C4-2B (cell line): ENCODE data around the gene VDAC1.
"Not testable (repeated sequence)": the region's sequence is repeated elsewhere in the genome, so short reads cannot be mapped to it uniquely, and the experiment has no call there.

ENCODE experiments used
- H3K27ac ChIP-seq: fragments of 450-650 bp; 2 replicates; pipeline ENCODE4 v1.5.1; 2017
- CTCF ChIP-seq: fragments of 450-650 bp; conservative IDR thresholded peaks from 2 replicates; pipeline ENCODE4 v1.5.1; 2017; ENCODE audit warnings: mild to moderate bottlenecking
- ZFX ChIP-seq: fragments of 450-650 bp; IDR thresholded peaks from 2 replicates; pipeline ENCODE4 v1.6.1; 2017

VDAC1 gene

DNA sequence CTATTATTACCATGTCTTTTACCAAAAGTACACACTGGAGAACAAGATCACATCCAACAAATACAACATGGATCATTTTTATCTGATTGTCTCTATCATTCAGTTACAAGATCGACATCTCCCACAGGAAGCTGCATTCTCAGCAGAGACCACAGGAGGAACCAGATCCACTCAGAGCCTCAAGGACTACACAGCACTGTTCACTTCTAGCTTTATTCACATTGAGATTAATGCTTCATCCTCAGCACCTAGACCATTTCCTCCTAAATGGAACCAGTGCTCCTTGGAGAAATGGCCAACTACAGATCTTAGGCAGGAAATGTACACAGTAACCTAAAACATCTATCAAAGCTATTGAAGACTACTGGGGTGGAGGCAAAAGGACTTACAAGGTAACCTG lies 23.1 kb downstream of the VDAC1 start:
- no peak overlapping the region for H3K27ac ChIP-seq
- TF ChIP-seq ZFX (no peak), CTCF (no peak; the same call in 1 of the 2 replicates)

DNA sequence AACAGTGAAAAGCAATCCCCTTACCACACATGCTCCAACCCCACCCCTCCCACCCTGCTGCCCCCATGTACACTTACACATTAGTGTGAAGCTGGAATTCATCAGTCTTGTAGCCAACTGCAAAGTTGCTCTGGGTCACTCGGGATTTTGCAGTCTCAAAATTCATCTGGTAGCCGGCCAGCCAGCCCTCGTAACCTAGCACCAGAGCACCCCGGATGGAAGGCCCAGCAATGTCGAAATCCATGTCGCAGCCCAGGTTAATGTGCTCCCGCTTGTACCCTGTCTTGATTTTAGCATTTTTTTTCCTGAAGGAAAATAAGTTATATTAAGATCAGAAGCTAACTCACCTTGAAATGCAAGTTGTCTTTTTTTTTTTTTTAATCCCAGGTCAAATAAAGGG lies 24.1 kb downstream of the VDAC1 start:
- no peak overlapping the region for H3K27ac ChIP-seq

DNA sequence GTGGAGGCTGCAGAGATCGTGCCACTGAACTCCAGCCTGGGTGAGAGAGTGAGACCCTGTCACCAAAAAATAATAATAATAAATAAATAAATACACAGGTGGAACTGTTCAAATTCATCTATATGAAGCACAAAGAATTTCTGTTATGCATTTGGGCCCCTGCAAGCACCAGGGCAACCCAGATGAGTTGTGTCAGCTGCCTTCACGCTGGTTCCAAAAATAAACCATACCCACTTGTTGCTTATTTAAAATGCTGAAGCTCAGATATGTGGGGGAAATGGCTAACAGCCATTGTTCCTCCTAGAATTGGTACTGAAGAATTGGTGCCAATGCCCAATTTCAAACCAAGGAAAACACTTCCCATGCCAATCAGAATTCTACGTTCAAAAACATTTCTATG lies 25.8 kb downstream of the VDAC1 start:
- no peak for TF ChIP-seq ZFX
- no peak for TF ChIP-seq CTCF
- no peak overlapping the region for H3K27ac ChIP-seq

More for the DNA sequence above, 24.1 kb downstream of the VDAC1 start:
- TF ChIP-seq CTCF (no peak), ZFX (no peak)

GRCh38 chr5:133977858-133978257 lies 26.9 kb downstream of the VDAC1 start:
- TF ChIP-seq ZFX: no peak
- H3K27ac ChIP-seq: no peak overlapping the region

GRCh38 chr5:133977161-133977787 lies 27.5 kb downstream of the VDAC1 start:
- no peak overlapping the region for H3K27ac ChIP-seq
- no peak for TF ChIP-seq ZFX
- TF ChIP-seq CTCF: no peak

DNA sequence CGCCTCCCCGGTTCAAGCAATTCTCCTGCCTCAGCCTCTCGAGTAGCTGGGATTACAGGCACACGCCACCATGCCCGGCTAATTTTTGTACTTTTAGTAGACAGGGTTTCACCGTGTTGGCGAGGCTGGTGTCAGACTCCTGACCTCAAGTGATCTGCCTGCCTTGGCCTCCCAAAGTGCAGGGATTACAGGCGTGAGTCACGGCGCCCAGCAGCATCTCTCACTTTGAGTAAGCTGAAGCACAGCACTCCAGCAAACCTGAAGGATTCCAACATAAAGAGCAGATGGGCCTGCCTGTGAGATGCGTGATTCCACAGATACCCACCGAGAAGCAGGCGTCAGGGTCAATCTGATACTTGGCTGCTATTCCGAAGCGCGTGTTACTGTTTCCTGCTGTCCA lies 29.2 kb downstream of the VDAC1 start:
- H3K27ac ChIP-seq: not testable (repeated sequence)

GRCh38 chr5:133974142-133974541 lies 30.6 kb downstream of the VDAC1 start:
- no peak for TF ChIP-seq ZFX
- TF ChIP-seq CTCF: no peak
- no peak overlapping the region for H3K27ac ChIP-seq

GRCh38 chr5:133970325-133970909 lies 34.4 kb downstream of the VDAC1 start:
- TF ChIP-seq CTCF (no peak), ZFX (no peak)
- H3K27ac ChIP-seq: no peak overlapping the region
